NB4 (cell line): ENCODE results near the gene NCF4.

ENCODE experiments used
- POLR2A ChIP-seq: IDR thresholded peaks from 2 replicates; pipeline ENCODE4 v1.6.1; 2011; ENCODE audit warnings: mild to moderate bottlenecking; ENCODE audit not compliant: insufficient read length; ENCODE audit errors: extremely low read depth
- TF ChIP-seq, protein P1 (sequence below): IDR thresholded peaks from one replicate; pipeline ENCODE4 v1.5.1; 2012; ENCODE audit warnings: low read depth, low read length
- TF ChIP-seq, protein P2 (sequence below): IDR thresholded peaks from 2 replicates; pipeline ENCODE4 v1.6.1; 2011; ENCODE audit warnings: low read depth, low read length

DNA sequence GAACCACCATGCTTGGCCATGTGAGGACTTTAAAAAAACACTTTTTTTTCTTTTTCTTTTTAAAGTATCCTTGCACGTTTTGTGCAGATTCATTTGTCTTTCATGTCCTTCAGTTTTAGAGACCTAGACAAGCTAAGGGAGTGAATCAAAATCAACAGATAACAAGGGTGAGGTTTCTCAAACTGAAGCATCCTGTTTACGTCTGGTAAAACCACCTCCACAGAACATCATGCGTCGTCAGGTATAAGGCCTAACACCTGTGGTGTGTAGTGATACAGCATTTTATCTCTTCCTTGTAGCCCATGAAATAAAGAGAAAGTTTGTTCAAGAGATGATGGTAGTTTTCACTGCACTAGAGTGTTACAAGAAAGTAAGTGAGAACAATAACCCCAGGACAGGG is 26.4 kb downstream of the NCF4 start:
- TF ChIP-seq, protein P1, sequence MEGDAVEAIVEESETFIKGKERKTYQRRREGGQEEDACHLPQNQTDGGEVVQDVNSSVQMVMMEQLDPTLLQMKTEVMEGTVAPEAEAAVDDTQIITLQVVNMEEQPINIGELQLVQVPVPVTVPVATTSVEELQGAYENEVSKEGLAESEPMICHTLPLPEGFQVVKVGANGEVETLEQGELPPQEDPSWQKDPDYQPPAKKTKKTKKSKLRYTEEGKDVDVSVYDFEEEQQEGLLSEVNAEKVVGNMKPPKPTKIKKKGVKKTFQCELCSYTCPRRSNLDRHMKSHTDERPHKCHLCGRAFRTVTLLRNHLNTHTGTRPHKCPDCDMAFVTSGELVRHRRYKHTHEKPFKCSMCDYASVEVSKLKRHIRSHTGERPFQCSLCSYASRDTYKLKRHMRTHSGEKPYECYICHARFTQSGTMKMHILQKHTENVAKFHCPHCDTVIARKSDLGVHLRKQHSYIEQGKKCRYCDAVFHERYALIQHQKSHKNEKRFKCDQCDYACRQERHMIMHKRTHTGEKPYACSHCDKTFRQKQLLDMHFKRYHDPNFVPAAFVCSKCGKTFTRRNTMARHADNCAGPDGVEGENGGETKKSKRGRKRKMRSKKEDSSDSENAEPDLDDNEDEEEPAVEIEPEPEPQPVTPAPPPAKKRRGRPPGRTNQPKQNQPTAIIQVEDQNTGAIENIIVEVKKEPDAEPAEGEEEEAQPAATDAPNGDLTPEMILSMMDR, result no peak
- TF ChIP-seq POLR2A, result no peak
- TF ChIP-seq, protein P2, sequence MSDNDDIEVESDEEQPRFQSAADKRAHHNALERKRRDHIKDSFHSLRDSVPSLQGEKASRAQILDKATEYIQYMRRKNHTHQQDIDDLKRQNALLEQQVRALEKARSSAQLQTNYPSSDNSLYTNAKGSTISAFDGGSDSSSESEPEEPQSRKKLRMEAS, result no peak
